HFF-Myc (cell line): ENCODE data around the gene TMED3.

Experiments used
- DNase-seq: peaks from one replicate; pipeline ENCODE4 v3.0.0-alpha.2; 2011; ENCODE audit warnings: low read depth; ENCODE audit errors: extremely low read depth
- H3K4me3 ChIP-seq: replicated peaks from 2 replicates; pipeline ENCODE4 v1.5.1; 2011; ENCODE audit warnings: low read depth, mild to moderate bottlenecking, control low read depth, low read length
- TF ChIP-seq, protein P1 (sequence below): IDR thresholded peaks from 2 replicates; pipeline ENCODE4 v1.5.1; 2012; ENCODE audit warnings: mild to moderate bottlenecking, low read depth, low read length, control low read depth; ENCODE audit errors: missing control alignments

Gene TMED3

DNA sequence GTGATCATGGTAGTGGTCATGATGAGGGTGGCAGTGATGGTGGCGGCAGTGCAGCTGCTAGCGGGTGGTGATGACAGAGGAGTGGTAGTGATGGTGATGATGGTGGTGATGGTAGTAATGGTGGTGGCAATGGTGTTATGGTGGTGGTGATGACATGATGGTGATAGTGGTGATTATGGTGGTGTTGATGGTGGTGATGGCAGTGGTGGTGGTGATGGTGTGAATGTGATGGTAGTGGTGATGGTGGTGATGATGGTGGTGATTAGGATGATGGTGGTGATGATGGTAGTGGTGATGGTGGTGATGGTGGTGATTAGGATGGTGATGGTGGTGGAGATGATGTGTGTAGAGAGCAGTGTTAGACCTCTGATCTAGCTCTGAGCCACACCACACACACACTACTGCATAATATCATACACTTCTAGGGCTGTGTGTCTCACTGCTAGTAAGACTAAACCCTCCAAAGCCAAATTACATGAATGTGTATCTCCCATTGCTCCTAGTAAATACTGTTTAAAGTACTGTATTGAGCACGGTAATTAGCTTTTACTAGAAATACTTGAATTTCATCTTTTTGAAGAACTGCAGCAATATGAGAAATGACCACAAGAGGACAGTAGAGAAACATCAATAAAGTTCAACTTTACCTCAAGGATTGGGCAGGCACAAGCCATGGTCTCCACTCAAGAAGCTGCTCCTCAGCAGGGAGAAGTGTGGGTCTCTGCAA, 28.8 kb downstream of the TMED3 start:
- TF ChIP-seq, protein P1, sequence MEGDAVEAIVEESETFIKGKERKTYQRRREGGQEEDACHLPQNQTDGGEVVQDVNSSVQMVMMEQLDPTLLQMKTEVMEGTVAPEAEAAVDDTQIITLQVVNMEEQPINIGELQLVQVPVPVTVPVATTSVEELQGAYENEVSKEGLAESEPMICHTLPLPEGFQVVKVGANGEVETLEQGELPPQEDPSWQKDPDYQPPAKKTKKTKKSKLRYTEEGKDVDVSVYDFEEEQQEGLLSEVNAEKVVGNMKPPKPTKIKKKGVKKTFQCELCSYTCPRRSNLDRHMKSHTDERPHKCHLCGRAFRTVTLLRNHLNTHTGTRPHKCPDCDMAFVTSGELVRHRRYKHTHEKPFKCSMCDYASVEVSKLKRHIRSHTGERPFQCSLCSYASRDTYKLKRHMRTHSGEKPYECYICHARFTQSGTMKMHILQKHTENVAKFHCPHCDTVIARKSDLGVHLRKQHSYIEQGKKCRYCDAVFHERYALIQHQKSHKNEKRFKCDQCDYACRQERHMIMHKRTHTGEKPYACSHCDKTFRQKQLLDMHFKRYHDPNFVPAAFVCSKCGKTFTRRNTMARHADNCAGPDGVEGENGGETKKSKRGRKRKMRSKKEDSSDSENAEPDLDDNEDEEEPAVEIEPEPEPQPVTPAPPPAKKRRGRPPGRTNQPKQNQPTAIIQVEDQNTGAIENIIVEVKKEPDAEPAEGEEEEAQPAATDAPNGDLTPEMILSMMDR: peak; percentile 76
- peak; percentile 20 for DNase-seq
- H3K4me3 ChIP-seq: no peak overlapping the region

DNA sequence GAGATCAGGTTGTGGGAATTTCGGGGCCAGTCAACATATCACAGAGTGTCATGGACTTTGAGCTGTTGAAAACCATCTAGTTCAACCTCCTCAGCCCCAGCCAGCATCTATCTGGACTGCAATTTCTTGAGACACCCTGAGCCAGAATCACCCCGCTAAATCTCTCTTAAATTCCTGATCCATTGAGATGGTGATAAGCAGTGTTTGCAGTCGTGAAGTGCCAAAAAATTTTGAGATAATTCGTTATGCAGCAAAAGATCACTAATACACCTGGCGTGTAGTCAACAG, 29.3 kb downstream of the TMED3 start:
- TF ChIP-seq, protein P1: no peak
- no peak overlapping the region for H3K4me3 ChIP-seq
- no peak for DNase-seq

DNA sequence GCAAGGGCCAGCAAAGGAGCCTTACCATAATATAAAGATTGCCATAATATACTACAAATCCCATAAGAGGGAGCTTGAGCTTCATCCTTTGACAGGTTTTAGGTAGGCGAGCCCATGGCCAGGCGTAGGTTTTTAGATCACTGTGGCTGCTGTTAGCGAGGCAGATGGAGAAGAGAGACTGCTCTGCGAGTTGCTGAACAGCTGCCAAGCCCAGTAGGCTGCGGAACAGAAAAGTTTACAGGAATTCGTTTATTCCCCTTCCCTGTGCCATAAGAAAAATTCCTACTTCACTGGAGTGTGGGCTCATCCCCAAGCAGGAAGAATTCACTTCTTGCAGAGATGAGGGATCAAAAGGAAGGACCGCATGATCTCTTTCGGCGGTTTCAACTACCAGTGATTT, 30.5 kb downstream of the TMED3 start:
- TF ChIP-seq, protein P1: no peak
- DNase-seq: no peak
- no peak overlapping the region for H3K4me3 ChIP-seq

DNA sequence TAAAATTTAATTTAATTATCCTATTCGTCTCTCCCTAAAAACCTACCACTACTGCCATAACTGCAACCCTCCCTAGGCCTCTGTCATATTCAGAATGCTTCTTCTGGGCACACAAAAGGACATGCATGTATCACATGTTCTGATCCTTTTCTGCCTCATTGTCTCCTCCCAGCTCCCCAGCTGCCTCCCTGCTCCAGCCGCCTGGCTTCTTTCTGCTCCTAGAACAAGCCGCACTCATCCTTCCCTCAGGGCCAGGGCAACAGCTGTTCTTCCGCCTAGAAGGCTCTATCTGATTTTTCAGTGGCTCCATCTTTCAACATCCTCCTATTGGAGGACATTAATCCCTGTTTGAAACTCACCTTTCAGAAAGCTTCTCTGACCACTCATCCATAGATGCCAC, 38.6 kb downstream of the TMED3 start:
- H3K4me3 ChIP-seq: no peak overlapping the region
- no peak for DNase-seq
- TF ChIP-seq, protein P1: no peak

DNA sequence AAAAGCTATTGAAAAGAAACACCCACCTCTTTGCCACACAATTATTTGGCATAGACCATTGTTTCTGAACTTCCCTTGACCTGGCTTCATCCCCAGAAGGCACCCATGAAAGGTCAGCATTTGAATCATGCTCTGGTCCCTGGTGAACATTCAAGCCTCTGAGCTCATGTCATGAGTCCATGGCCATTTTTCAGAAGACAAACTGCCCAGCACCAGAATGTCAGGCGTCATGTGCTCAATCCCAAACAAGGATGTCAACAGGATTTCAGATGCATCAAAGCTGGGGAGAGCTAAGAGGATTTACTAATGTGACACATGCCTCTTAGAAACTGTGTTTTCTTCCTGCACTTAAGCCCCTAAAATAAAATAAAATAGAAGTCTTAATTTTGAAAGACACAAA, 41.3 kb downstream of the TMED3 start:
- H3K4me3 ChIP-seq: no peak overlapping the region
- no peak for DNase-seq
- TF ChIP-seq, protein P1: no peak

DNA sequence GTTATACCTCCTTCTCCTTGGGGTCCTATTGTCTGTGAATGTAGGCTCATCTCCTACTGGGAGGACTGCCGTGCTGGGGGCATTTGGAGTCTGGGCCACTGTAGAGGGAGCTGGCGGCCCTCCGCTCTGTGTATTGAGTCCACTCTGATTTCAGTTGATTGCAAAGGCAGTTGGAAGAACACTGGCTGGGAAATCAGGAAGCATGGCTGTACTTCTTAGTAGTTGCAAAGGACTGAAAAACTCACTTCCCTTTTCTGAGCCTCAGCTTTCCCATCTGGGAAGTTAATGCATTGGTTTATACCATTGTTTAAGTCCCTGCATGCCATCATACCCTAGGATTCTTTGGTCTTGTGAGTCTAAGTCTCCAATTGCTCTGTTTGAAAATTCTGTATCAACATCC, 46.7 kb downstream of the TMED3 start:
- TF ChIP-seq, protein P1: no peak
- H3K4me3 ChIP-seq: no peak overlapping the region
- DNase-seq: no peak

DNA sequence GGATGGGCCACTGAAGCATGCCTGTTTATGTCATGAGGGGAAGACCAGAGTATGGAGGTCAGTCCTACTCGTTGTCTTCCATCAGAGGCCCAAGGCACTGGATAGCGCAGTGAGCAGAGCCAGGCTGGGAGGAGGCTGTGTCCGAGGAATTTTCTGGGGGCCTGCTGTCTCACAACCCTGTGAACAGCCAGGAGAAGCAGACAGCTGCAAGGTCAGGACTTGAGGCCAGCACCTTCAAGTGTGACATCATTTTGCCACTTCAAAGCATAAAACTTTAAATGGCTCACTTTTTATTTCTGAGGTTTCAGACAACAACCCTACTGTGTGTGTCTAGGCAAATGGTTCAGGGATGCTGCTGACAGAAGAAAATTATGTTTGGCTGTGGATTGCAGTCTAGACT, 47.2 kb downstream of the TMED3 start:
- DNase-seq: no peak
- TF ChIP-seq, protein P1: no peak

More for the DNA sequence above, 47.2 kb downstream of the TMED3 start:
- no peak overlapping the region for H3K4me3 ChIP-seq
